LHCN-M2 (cell line): ENCODE data around the gene COPB1. TPM values are rescaled to one million over a fixed set of nuclear protein-coding genes. Genes with fewer than 3 reads are reported as not detected.

Experiments
- DNase-seq: peaks from one replicate; pipeline ENCODE4 v3.0.0-alpha.2; 2012; ENCODE audit warnings: low read depth
- total RNA-seq: library from RNA; depleted of rRNA; stranded (reverse); fragments of >200 nt; gene quantifications from 2 replicates; pipeline ENCODE4 v1.2.3, GENCODE V29; 2014

The COPB1 gene
- total RNA-seq, 1 experiment from 2014 or later, result 232 TPM

GRCh38 chr11:14518820-14519219 is 19.2 kb upstream of the COPB1 start:
- no peak for DNase-seq

- no peak for DNase-seq
These were observed 14.2 kb upstream of the COPB1 start for GRCh38 chr11:14513800-14514199.

GRCh38 chr11:14506532-14506931 is 6.9 kb upstream of the COPB1 start:
- no peak for DNase-seq

GRCh38 chr11:14503023-14503422 is 3.4 kb upstream of the COPB1 start:
- no peak for DNase-seq

- DNase-seq, result no peak
These were observed 2.4 kb upstream of the COPB1 start for GRCh38 chr11:14502039-14502438.

GRCh38 chr11:14500181-14500651 is 605 bp upstream of the COPB1 start:
- DNase-seq, result peak; percentile 57

GRCh38 chr11:14499178-14499559 is 442 bp downstream of the COPB1 start:
- DNase-seq, result peak; percentile 7

- no peak for DNase-seq
These were observed 18.9 kb downstream of the COPB1 start for GRCh38 chr11:14480716-14481115.

GRCh38 chr11:14471127-14471526 is 28.5 kb downstream of the COPB1 start:
- DNase-seq, result no peak

- DNase-seq, result no peak
These were observed 36.0 kb downstream of the COPB1 start for GRCh38 chr11:14463623-14464022.

GRCh38 chr11:14460147-14460546 is 39.5 kb downstream of the COPB1 start:
- DNase-seq, result no peak

- no peak for DNase-seq
These were observed 41.2 kb downstream of the COPB1 start for GRCh38 chr11:14458377-14458776.

- no peak for DNase-seq
These were observed 43.8 kb downstream of the COPB1 start for GRCh38 chr11:14455648-14456430.

- peak; percentile 36 for DNase-seq
These were observed 44.6 kb downstream of the COPB1 start for GRCh38 chr11:14454861-14455632.

GRCh38 chr11:14451825-14452224 is 47.8 kb downstream of the COPB1 start:
- DNase-seq, result no peak

GRCh38 chr11:14449302-14449714 is 50.3 kb downstream of the COPB1 start:
- DNase-seq, result peak; percentile 25

- DNase-seq, result no peak
These were observed 51.4 kb downstream of the COPB1 start for GRCh38 chr11:14448240-14448639.

GRCh38 chr11:14446701-14447169 is 52.9 kb downstream of the COPB1 start:
- no peak for DNase-seq

GRCh38 chr11:14445542-14446530 is 53.8 kb downstream of the COPB1 start:
- DNase-seq, result peak; percentile 60

- no peak for DNase-seq
These were observed 55.0 kb downstream of the COPB1 start for GRCh38 chr11:14444441-14445189.

GRCh38 chr11:14443638-14444037 is 56.0 kb downstream of the COPB1 start:
- DNase-seq, result peak; percentile 42
